Vein endothelial cell (primary cell): ENCODE results near the gene FBN1. TPM values are rescaled to one million over a fixed set of nuclear protein-coding genes. Genes with fewer than 3 reads are reported as not detected.

Source experiments
- total RNA-seq: library from RNA; depleted of rRNA; stranded (reverse); fragments of >200 nt; gene quantifications from 2 replicates; pipeline ENCODE4 v1.2.3, GENCODE V29; 2012

FBN1 gene
- 103 and 127 TPM in 2 replicates for total RNA-seq

GRCh38 chr15:48645558-48646330, at the start of gene FBN1:
TSS of gene FBN1 (minus strand) at chr15:48645709. CDS start at chr15:48644769, 940 bp downstream.

Other genes starting within 250 kb of the FBN1 start
- gene CEP152, start 165.4 kb upstream of the FBN1 start, total RNA-seq = 3.9 and 7.6 TPM in 2 replicates
- gene EID1, start 232.4 kb upstream of the FBN1 start, total RNA-seq = 219 and 242 TPM in 2 replicates